Hematopoietic multipotent progenitor cell treated with erythropoietin and hydrocortisone succinate and interleukin-3 and kit ligand, for 4 days (in vitro differentiated cells): ENCODE results near the gene PRR15.

Experiments
- DNase-seq: peaks from one replicate; pipeline ENCODE4 v3.0.0-alpha.2; 2015

The PRR15 gene

DNA sequence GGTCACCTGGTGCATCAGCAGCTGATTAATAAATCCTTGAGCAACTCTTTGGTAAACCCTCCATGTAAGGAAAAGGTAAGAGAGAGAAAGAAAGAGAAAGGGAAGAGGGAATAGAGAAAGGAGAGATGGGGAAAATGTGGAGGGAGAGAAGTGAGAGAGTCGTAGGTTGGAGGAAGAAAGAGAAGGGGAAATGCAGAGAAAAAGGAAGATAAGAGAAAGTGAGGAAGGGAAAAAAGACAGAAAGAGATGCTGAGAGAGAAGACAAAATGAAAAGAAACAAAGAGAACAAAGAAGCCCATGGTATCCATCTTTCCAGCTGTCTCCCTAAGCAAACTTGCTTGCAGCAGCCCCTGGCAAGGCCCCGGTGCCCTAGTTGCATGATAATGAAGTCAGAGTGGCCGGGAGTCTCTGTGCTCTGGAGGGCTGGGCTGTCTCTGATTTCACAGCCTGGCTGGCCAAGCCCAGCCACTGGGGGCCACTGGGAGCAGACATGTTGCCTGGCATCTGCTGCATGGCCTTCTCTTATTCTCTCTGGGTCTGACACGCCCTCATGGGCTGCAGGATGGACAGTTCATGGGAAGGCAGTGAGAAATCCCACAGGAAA, 48.4 kb downstream of the PRR15 start:
- no peak for DNase-seq

- no peak for DNase-seq
These were observed 49.0 kb downstream of the PRR15 start for GRCh38 chr7:29612596-29612995.

DNA sequence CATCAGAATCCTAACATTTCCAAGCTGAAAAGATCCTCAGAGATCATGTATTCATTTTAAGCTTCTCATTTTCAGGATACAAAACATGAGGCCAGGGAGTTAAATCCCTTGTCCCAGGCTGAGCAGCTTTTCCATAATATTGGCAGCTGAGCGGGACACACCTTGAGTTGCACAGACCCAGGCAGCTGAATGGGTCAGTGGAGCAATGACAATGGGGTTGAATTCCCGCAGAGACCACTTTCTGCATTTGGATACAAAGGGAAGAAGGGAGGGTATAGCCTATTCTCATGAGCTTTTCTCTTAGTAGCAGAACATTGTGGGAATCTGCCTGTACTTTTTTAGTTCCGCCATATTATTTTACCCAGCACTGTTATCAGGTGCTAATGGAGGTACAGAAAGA, 49.5 kb downstream of the PRR15 start:
- no peak for DNase-seq

DNA sequence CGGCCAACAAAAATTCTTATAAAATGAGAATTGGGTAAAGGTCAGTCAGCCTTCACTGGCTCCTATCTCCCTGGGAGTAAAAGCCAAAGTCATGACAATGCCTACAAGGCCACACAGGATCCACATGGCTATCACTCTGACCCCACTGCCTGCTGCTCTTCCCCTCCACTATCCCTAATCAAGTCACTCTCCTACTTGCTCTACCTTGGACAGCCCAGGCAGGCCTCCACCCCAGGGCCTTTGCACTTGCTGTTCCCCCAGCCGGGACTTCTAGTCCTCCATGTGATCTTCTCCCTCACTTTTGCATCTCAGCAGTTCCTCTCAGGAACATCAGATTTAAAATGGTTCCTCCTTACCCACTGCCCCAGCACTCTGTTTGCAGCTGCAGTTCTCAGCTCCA, 50.6 kb downstream of the PRR15 start:
- DNase-seq: no peak
